ENCODE results near the gene MTMR1. TPM values are rescaled to one million over a fixed set of nuclear protein-coding genes. Genes with fewer than 3 reads are reported as not detected.

MTMR1 gene
- total and polyA plus RNA-seq, 2 donors (not counting 3 experiments of a cell fraction or from before 2014, with no cell fraction given): 17.1 to 20.3 TPM

DNA sequence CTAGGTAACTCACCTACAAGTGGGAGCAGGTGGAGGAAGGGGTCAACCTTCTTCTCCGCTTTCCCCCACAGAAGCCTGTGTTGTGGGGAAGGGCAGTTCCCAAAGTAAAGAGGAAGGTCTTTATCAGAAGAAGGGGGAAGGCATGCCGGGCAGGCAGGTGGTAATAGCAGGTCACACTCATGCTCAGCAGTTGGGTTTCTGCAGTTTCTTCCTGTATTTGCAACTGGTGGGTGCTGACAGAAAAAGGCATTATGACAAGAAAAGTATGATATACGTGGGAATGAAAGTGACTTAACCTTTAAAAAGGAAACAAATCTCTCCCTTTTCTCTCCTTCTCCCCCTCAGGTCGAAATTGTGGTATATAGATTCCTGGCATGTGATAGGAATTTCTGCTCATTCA lies 3.7 kb downstream of the MTMR1 start:
- TF ChIP-seq FOS (IDR thresholded peaks at IDR 0.05; ENCODE audit: borderline replicate concordance, insufficient read depth, low read length) (no peak), POLR2A (IDR thresholded peaks at IDR 0.05; ENCODE audit: low read depth, low read length) (no peak), EZH2 (IDR thresholded peaks at IDR 0.05; ENCODE audit: borderline replicate concordance, low read depth, low read length, severe bottlenecking) (no peak), MYC (IDR thresholded peaks at IDR 0.05; ENCODE audit: low read depth, low read length) (no peak), GATA2 (IDR thresholded peaks at IDR 0.05; ENCODE audit: insufficient read depth, insufficient read length, low read depth, low read length) (no peak), JUN (IDR thresholded peaks at IDR 0.05; ENCODE audit: borderline replicate concordance, insufficient read depth, insufficient read length, low read depth) (no peak), MAX (IDR thresholded peaks at IDR 0.05; ENCODE audit: insufficient read depth, insufficient read length) (no peak), POLR2AphosphoS5 (IDR thresholded peaks at IDR 0.05; ENCODE audit: insufficient read depth, low read depth, low read length) (no peak), CTCF (IDR thresholded peaks at IDR 0.05; ENCODE audit: extremely low read depth in 1 of 2, insufficient read depth in 1 of 2, low read depth in 1 of 2, low read length in 2 of 2) (no peak)
- Histone ChIP-seq H3K79me2 (ENCODE audit: control insufficient read depth, insufficient read depth, low read length) (peaks cover 44% of the 10 kb centered on the region), H3K27me3 (ENCODE audit: control insufficient read depth in 2 of 2, insufficient read depth in 2 of 2, low read length in 2 of 2) (no peaks in the 10 kb centered on the region), H3K4me3 (replicated peaks in 1 of 3; ENCODE audit: insufficient read depth in 1 of 3, low read depth in 1 of 3, low read length in 3 of 3) (no peak overlapping the region), H3K27ac (ENCODE audit: insufficient read depth, low read depth, low read length) (no peak overlapping the region), H3K36me3 (ENCODE audit: control insufficient read depth in 2 of 2, extremely low read depth in 1 of 2, insufficient read depth in 2 of 2, low read length in 2 of 2) (no peaks in the 10 kb centered on the region), H3K9me1 (replicated peaks; ENCODE audit: control insufficient read depth, extremely low read depth, insufficient read depth, low read length) (no peaks in the 10 kb centered on the region), H3K4me2 (ENCODE audit: insufficient read depth, low read length) (no peak overlapping the region), H4K20me1 (replicated peaks; ENCODE audit: control insufficient read depth, extremely low read depth, insufficient read depth, low read length) (no peaks in the 10 kb centered on the region), H3K9ac (replicated peaks; ENCODE audit: extremely low read depth, insufficient read depth, low read length) (no peak overlapping the region), H2AFZ (ENCODE audit: low read depth, low read length) (no peak overlapping the region), H3K4me1 (ENCODE audit: control insufficient read depth, extremely low read depth, insufficient read depth, low read length) (peaks cover 13% of the 10 kb centered on the region), H3K9me3 (replicated peaks; ENCODE audit: control insufficient read depth, insufficient read depth, low read length) (no peaks in the 10 kb centered on the region)
- ChIA-PET POLR2A (no interaction called here), CTCF (interaction anchor here (1.1 kb wide), 1 partner anchor 13 kb away, joined by 3 read pairs; no protein-coding TSS in a partner anchor)
- dilution Hi-C loops (cut with MboI; ENCODE audit: extremely low pct_ligation_motif_present, low sequenced_read_pairs): no loop called here
- no peak for FAIRE-seq
- no TSS peak for BruUV-seq (replicated peaks)
- DNase-seq (ENCODE audit: low read depth, low spot score): no peak
- intact Hi-C loops (cut with micrococcal nuclease): no loop called here

Data from endothelial cell of umbilical vein (primary cell).